Measurements from ENCODE around the gene C1QTNF4.

C1QTNF4 gene

DNA sequence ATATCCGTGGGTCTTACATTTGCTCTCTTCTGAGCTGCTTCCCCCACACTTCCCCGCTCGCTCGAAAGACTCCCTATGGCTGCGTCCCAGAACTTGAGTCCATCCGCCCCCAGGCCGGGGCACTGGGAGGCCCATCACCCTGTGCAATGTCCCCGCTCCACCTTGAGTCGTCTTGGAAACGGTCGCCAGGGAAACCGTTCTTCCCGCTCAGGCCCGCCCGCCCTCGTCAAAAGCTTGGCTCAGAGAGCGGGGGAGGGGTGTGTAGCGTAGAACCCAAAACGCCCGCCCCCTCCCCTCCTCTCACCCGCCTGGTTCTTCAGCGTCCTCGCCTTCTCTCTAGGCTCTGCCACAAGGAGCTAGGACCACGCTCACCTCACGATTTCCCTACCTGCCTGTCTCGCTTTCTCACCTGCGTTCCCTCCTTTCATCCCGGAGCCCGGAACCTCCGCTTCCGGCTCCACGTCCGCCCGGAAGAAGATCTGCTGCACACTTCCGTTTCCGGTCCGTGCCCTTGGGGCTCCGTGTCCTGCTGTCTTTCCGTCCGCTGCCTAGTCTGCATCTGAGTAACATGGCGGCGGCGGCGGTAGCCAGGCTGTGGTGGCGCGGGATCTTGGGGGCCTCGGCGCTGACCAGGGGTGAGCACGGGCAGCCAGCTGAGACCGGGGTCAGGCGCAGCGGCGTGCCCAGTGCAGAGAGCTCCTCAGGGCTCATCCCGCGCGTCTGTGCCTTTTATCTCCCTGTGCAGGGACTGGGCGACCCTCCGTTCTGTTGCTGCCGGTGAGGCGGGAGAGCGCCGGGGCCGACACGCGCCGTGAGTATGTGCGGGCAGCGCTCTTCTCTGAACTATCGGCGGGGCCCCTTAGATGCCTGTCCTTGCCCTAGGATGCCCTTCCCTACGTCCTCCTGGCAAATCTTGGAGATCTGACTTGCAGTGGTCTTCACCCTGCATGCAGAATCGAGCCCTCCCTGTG is 15.4 kb downstream of the C1QTNF4 start, which contains the start of the genes KBTBD4 and NDUFS3:
TSS of gene KBTBD4 (minus strand) at position 447 of the 971 bp plus-strand sequence. CDS start at position 428, 19 bp downstream.
TSS of gene NDUFS3 (plus strand) at position 551 of the 971 bp plus-strand sequence. CDS start at position 569, 18 bp downstream.
- H3K36me3 ChIP-seq (ENCODE audit: insufficient read depth, low read length): peaks cover 67% of the 10 kb centered on the region

DNA sequence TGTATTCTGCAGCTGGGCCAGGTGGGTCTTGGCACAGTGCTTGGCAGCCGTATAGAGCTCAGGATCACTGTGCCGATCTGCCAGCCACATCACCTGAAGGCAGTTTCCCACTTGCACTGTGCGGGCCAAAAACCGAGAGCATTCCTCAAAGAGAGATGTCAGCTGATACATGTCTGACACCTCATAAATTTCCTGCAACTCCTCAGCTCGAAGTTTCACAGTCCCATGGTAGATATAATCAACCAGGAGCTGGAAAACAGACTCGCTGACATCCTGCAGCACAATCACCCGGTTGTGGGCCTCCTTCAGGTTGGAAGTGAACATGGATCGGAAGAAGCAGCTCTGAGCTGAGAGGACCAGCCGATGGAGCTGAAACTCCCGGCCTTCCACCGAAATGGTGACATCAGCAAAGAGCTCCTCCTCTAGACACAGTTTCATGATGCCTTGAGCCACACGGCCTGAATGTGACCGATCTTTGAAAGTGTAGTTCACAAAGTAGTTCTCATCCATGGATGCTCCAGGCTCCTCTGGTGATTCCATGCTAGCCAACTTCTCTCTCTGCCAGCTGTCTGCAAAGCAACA is 16.7 kb downstream of the C1QTNF4 start:
- H3K9ac ChIP-seq (ENCODE audit: low read depth, low read length): peak overlapping the region; percentile 94
- WGBS: 95% methylated on average over 13 of the region's 13 CpGs
- H3K27ac ChIP-seq (ENCODE audit: low read depth, low read length): peak overlapping the region; percentile 88
- peaks cover 67% of the 10 kb centered on the region for H3K36me3 ChIP-seq (ENCODE audit: insufficient read depth, low read length)
- H3K4me3 ChIP-seq (ENCODE audit: low read length): peak overlapping the region; percentile 94
- peaks cover 8% of the 10 kb centered on the region; the same call in 1 of the 2 replicates for H3K4me1 ChIP-seq (ENCODE audit: insufficient read depth, low read length)
- no peaks in the 10 kb centered on the region for H3K27me3 ChIP-seq (ENCODE audit: insufficient read depth, low read length)
- H3K9me3 ChIP-seq (ENCODE audit: insufficient read depth, low read depth, low read length): no peaks in the 10 kb centered on the region

More for the DNA sequence above, 15.4 kb downstream of the C1QTNF4 start, which contains the start of the genes KBTBD4 and NDUFS3:
- Histone ChIP-seq H3K9me3 (ENCODE audit: insufficient read depth, low read depth, low read length) (no peaks in the 10 kb centered on the region), H3K27me3 (ENCODE audit: insufficient read depth, low read length) (no peaks in the 10 kb centered on the region), H3K9ac (ENCODE audit: low read depth, low read length) (peak within 1 kb of the TSS; percentile 94), H3K4me1 (ENCODE audit: insufficient read depth, low read length) (peaks cover 8% of the 10 kb centered on the region; the same call in 1 of the 2 replicates), H3K4me3 (ENCODE audit: low read length) (peak within 1 kb of the TSS; percentile 94), H3K27ac (ENCODE audit: low read depth, low read length) (peak within 1 kb of the TSS; percentile 88)
- under 1% methylated on average over 72 of the region's 72 CpGs for WGBS

DNA sequence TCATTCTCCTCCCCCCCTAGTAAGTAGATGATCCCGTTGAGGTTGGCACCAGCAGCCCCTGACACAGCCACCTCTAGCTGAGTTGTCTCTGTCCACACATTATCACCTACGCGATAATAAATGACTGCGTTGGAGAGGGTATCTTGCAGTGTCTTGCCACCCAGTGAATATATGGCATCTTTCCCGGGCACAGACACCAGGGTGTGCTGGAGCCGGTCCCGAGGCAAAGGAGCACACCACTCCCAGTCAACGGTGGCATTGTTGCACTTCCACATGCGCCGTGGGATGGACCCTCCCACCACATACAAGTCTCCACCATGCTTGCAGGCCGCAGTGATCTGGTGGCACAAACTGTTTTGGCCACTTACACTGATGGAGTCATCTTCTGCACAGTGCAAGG is 20.9 kb downstream of the C1QTNF4 start:
- no peaks in the 10 kb centered on the region for H3K9me3 ChIP-seq (ENCODE audit: insufficient read depth, low read depth, low read length)
- H3K27me3 ChIP-seq (ENCODE audit: insufficient read depth, low read length): no peaks in the 10 kb centered on the region
- no peak overlapping the region for H3K4me3 ChIP-seq (ENCODE audit: low read length)
- H3K4me1 ChIP-seq (ENCODE audit: insufficient read depth, low read length): peaks cover 5% of the 10 kb centered on the region; the same call in 1 of the 2 replicates
- 94% methylated on average over 11 of the region's 11 CpGs for WGBS
- no peak overlapping the region for H3K9ac ChIP-seq (ENCODE audit: low read depth, low read length)
- no peak overlapping the region for H3K27ac ChIP-seq (ENCODE audit: low read depth, low read length)
- peaks cover 75% of the 10 kb centered on the region for H3K36me3 ChIP-seq (ENCODE audit: insufficient read depth, low read length)

DNA sequence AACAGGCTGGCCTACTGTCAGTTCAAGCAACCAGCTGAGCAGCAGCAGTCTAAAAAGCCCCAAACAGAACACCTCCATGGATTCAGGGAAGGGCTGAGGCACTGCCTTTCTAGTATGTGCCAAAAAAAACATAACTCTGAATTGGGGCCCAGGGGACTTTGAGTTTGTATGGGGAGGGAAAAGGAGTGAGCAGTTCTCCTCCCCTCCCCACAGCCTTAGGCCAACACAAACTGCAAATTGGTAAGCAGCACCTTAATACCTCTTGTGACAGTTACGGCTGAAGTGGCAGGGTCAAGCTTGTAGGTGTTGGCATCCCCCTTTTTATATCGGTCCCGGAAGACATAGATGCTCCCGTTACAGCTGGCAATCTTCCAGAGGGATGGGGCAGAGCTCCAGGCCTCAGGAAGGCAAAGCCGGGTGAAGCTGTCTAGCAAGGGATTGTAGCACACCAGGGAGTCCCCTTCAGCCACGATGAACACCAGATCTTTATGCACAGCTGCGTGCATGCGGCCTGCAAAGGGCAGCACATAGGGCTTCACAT is 21.4 kb downstream of the C1QTNF4 start:
- H3K9me3 ChIP-seq (ENCODE audit: insufficient read depth, low read depth, low read length): no peaks in the 10 kb centered on the region
- H3K9ac ChIP-seq (ENCODE audit: low read depth, low read length): no peak overlapping the region
- WGBS: 95% methylated on average over 8 of the region's 8 CpGs
- H3K4me1 ChIP-seq (ENCODE audit: insufficient read depth, low read length): peaks cover under 1% of the 10 kb centered on the region; the same call in 1 of the 2 replicates
- H3K4me3 ChIP-seq (ENCODE audit: low read length): no peak overlapping the region
- H3K27ac ChIP-seq (ENCODE audit: low read depth, low read length): no peak overlapping the region
- no peaks in the 10 kb centered on the region for H3K27me3 ChIP-seq (ENCODE audit: insufficient read depth, low read length)
- peaks cover 75% of the 10 kb centered on the region for H3K36me3 ChIP-seq (ENCODE audit: insufficient read depth, low read length)

DNA sequence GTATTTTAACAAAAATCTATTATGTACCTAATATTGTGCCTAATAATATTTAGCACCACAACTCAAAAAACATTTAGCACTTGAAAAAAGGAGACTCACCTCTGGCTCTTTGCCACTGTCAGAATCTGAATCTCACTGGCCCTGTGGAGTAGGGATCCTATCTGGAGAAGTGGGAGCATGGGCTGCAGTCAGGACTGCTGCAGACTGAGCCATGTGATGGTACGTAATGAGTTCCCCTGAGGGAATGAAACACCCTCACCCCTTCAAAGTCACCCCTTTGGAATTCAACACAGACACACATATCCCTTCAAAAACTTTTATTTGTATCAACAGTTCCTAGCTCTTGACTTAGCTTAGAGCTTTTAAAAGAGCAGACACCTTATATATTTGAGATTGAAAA is 22.3 kb downstream of the C1QTNF4 start:
- WGBS: 94% methylated on average over 1 of the region's 1 CpG
- Histone ChIP-seq H3K4me1 (ENCODE audit: insufficient read depth, low read length) (0 out of 2 replicates have a peak, but pooled peaks cover under 1% of the 10 kb centered on the region), H3K27me3 (ENCODE audit: insufficient read depth, low read length) (no peaks in the 10 kb centered on the region), H3K27ac (ENCODE audit: low read depth, low read length) (no peak overlapping the region), H3K9ac (ENCODE audit: low read depth, low read length) (no peak overlapping the region), H3K36me3 (ENCODE audit: insufficient read depth, low read length) (peaks cover 68% of the 10 kb centered on the region), H3K4me3 (ENCODE audit: low read length) (no peak overlapping the region), H3K9me3 (ENCODE audit: insufficient read depth, low read depth, low read length) (no peaks in the 10 kb centered on the region)

DNA sequence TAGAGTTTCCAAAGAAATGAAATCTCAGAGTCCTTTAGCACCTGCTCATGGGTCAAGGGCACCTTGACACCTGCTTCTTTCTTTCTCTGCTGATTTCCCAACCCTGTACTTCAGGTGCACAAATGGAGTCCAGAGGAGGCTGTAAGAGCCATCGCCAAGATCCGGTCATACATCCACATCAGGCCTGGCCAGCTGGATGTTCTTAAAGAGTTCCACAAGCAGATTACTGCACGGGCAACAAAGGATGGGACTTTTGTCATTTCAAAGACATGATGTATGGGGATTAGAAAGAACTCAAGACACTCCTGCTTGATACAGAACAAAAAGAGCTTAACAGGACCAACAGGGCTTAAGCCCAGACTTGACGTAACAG is 22.9 kb downstream of the C1QTNF4 start:
- H3K36me3 ChIP-seq (ENCODE audit: insufficient read depth, low read length): peaks cover 65% of the 10 kb centered on the region
- no peak overlapping the region for H3K4me3 ChIP-seq (ENCODE audit: low read length)
- 93% methylated on average over 4 of the region's 4 CpGs for WGBS
- no peak overlapping the region for H3K9ac ChIP-seq (ENCODE audit: low read depth, low read length)
- H3K27me3 ChIP-seq (ENCODE audit: insufficient read depth, low read length): no peaks in the 10 kb centered on the region
- no peaks in the 10 kb centered on the region for H3K9me3 ChIP-seq (ENCODE audit: insufficient read depth, low read depth, low read length)
- H3K27ac ChIP-seq (ENCODE audit: low read depth, low read length): no peak overlapping the region
- H3K4me1 ChIP-seq (ENCODE audit: insufficient read depth, low read length): peaks cover 4% of the 10 kb centered on the region; the same call in 1 of the 2 replicates

GRCh38 chr11:47570651-47571356 is 23.4 kb downstream of the C1QTNF4 start:
- H3K27me3 ChIP-seq (ENCODE audit: insufficient read depth, low read length): no peaks in the 10 kb centered on the region
- H3K4me3 ChIP-seq (ENCODE audit: low read length): no peak overlapping the region
- H3K9me3 ChIP-seq (ENCODE audit: insufficient read depth, low read depth, low read length): no peaks in the 10 kb centered on the region
- 97% methylated on average over 3 of the region's 3 CpGs for WGBS
- peaks cover 63% of the 10 kb centered on the region for H3K36me3 ChIP-seq (ENCODE audit: insufficient read depth, low read length)
- no peak overlapping the region for H3K27ac ChIP-seq (ENCODE audit: low read depth, low read length)
- peaks cover 4% of the 10 kb centered on the region; the same call in 1 of the 2 replicates for H3K4me1 ChIP-seq (ENCODE audit: insufficient read depth, low read length)
- no peak overlapping the region for H3K9ac ChIP-seq (ENCODE audit: low read depth, low read length)

GRCh38 chr11:47569646-47570045 is 24.6 kb downstream of the C1QTNF4 start:
- 93% methylated on average over 7 of the region's 7 CpGs for WGBS
- Histone ChIP-seq H3K4me3 (ENCODE audit: low read length) (no peak overlapping the region), H3K9ac (ENCODE audit: low read depth, low read length) (no peak overlapping the region), H3K27me3 (ENCODE audit: insufficient read depth, low read length) (no peaks in the 10 kb centered on the region), H3K9me3 (ENCODE audit: insufficient read depth, low read depth, low read length) (no peaks in the 10 kb centered on the region), H3K27ac (ENCODE audit: low read depth, low read length) (no peak overlapping the region), H3K4me1 (ENCODE audit: insufficient read depth, low read length) (peaks cover 4% of the 10 kb centered on the region; the same call in 1 of the 2 replicates), H3K36me3 (ENCODE audit: insufficient read depth, low read length) (peaks cover 54% of the 10 kb centered on the region)

DNA sequence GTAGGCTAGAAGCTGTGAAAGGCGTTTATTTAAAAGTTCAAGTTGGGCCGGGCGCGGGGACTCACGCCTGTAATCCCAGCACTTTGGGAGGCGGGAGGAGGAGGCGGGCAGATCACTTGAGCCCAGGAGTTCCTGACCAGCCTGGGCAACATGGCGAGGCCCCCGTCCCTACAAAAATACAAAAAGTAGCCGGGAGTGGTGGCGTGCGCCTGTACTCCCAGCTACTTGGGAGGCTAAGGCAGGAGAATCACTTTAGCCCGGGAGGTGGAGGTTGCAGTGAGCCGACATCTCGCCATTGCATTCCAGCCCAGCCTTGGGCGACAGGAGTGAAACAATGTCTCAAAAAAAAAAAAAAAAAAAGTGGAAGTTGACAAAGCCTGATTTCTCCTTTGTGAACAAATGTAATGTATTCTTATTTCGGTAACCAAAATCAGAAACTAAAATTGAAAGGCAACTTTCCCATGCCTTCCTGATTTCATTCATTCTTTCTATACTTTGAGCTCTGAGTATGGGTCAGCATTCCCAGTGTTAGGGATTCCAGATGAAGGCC is 28.0 kb downstream of the C1QTNF4 start:
- Histone ChIP-seq H3K9me3 (ENCODE audit: insufficient read depth, low read depth, low read length) (no peaks in the 10 kb centered on the region), H3K27me3 (ENCODE audit: insufficient read depth, low read length) (no peaks in the 10 kb centered on the region), H3K27ac (ENCODE audit: low read depth, low read length) (0 out of 2 replicates have a peak overlapping the region, but pooled peaks have one; percentile 68), H3K36me3 (ENCODE audit: insufficient read depth, low read length) (peaks cover 20% of the 10 kb centered on the region), H3K4me1 (ENCODE audit: insufficient read depth, low read length) (peaks cover 4% of the 10 kb centered on the region; the same call in 1 of the 2 replicates), H3K4me3 (ENCODE audit: low read length) (peak overlapping the region; percentile 76), H3K9ac (ENCODE audit: low read depth, low read length) (peak overlapping the region; percentile 92)
- WGBS: 29% methylated on average over 17 of the region's 17 CpGs

Data from HUES64 (cell line).